HFFc6 (cell line): Measurements from ENCODE around the gene TXNRD1. TPM values are rescaled to one million over a fixed set of nuclear protein-coding genes. Genes with fewer than 3 reads are reported as not detected.
"Not testable (repeated sequence)": the region's sequence is repeated elsewhere in the genome, so short reads cannot be mapped to it uniquely, and the experiment has no call there.

Experiments used
- DNase-seq: peaks from one replicate; pipeline ENCODE4 v3.0.0-alpha.2; 2018
- H3K27ac Mint-ChIP-seq: 2 replicates; pipeline ENCODE4 v1.8.0; 2020; ENCODE audit warnings: mild to moderate bottlenecking, mixed read lengths
- H3K27me3 Mint-ChIP-seq: 2 replicates; pipeline ENCODE4 v1.8.0; 2021; ENCODE audit warnings: mild to moderate bottlenecking, moderate library complexity, mixed read lengths; ENCODE audit not compliant: insufficient read depth
- H3K36me3 Mint-ChIP-seq: 2 replicates; pipeline ENCODE4 v1.8.0; 2021; ENCODE audit warnings: low read depth, mixed read lengths
- H3K4me1 Mint-ChIP-seq: 2 replicates; pipeline ENCODE4 v1.8.0; 2020; ENCODE audit warnings: low read depth, mixed read lengths
- H3K4me3 Mint-ChIP-seq: 2 replicates; pipeline ENCODE4 v1.8.0; 2020; ENCODE audit warnings: mild to moderate bottlenecking, moderate library complexity, mixed read lengths
- H3K9me3 Mint-ChIP-seq: 2 replicates; pipeline ENCODE4 v1.8.0; 2020; ENCODE audit warnings: mild to moderate bottlenecking, mixed read lengths
- CTCF ChIP-seq: fragments of 200-600 bp; sonication (generic); IDR thresholded peaks from 2 replicates; pipeline ENCODE4 v1.5.0; 2021; ENCODE audit warnings: antibody characterized with exemption, mild to moderate bottlenecking
- total RNA-seq, 6 experiments: library from RNA; stranded (reverse); fragmentation: NEBNext Ultra II Directional; extraction: Animal tissue kit (Norgen Biotek cat#: 25700); gene quantifications; 2 replicates in 1 of 6; 3 replicates in 5 of 6; pipeline ENCODE4 v1.2.3, GENCODE V29; 2021

TXNRD1 gene
- total RNA-seq, 6 experiments from 2014 or later, result 468 to 851 (median 784) TPM

GRCh38 chr12:104291867-104292524 is 76.4 kb downstream of the TXNRD1 start:
- peak overlapping the region; percentile 55 for H3K27ac Mint-ChIP-seq

GRCh38 chr12:104292872-104293794 is 77.6 kb downstream of the TXNRD1 start:
- no peak for DNase-seq
- peak overlapping the region; percentile 55 for H3K27ac Mint-ChIP-seq
- H3K4me1 Mint-ChIP-seq, result peaks cover 67% of the 10 kb centered on the region
- H3K9me3 Mint-ChIP-seq, result peaks cover 9% of the 10 kb centered on the region
- no peak for TF ChIP-seq CTCF
- H3K36me3 Mint-ChIP-seq, result peaks cover 79% of the 10 kb centered on the region
- peak overlapping the region; percentile 44 for H3K4me3 Mint-ChIP-seq
- peaks cover 46% of the 10 kb centered on the region for H3K27me3 Mint-ChIP-seq

More at GRCh38 chr12:104291867-104292524, 76.4 kb downstream of the TXNRD1 start:
- H3K4me3 Mint-ChIP-seq, result peak overlapping the region; percentile 44
- no peak for TF ChIP-seq CTCF
- peaks cover 21% of the 10 kb centered on the region for H3K9me3 Mint-ChIP-seq
- DNase-seq, result no peak
- H3K4me1 Mint-ChIP-seq, result peaks cover 58% of the 10 kb centered on the region
- peaks cover 51% of the 10 kb centered on the region for H3K27me3 Mint-ChIP-seq
- peaks cover 82% of the 10 kb centered on the region for H3K36me3 Mint-ChIP-seq

- H3K27me3 Mint-ChIP-seq, result peaks cover 45% of the 10 kb centered on the region
- H3K9me3 Mint-ChIP-seq, DNase-seq: not testable (repeated sequence)
- TF ChIP-seq CTCF, result peak; percentile 60
- H3K36me3 Mint-ChIP-seq, result peaks cover 79% of the 10 kb centered on the region
- H3K4me3 Mint-ChIP-seq, result peak overlapping the region; percentile 44
- peaks cover 79% of the 10 kb centered on the region for H3K4me1 Mint-ChIP-seq
- peak overlapping the region; percentile 55 for H3K27ac Mint-ChIP-seq
These were observed 78.7 kb downstream of the TXNRD1 start for GRCh38 chr12:104294158-104294859.

- no peak for DNase-seq
- peak overlapping the region; percentile 44 for H3K4me3 Mint-ChIP-seq
- H3K36me3 Mint-ChIP-seq, result peaks cover 83% of the 10 kb centered on the region
- TF ChIP-seq CTCF, result no peak
- peak overlapping the region; percentile 55 for H3K27ac Mint-ChIP-seq
- H3K27me3 Mint-ChIP-seq, result peaks cover 51% of the 10 kb centered on the region
- H3K4me1 Mint-ChIP-seq, result peaks cover 87% of the 10 kb centered on the region
- no peaks in the 10 kb centered on the region; the same call in 1 of the 2 replicates for H3K9me3 Mint-ChIP-seq
These were observed 79.5 kb downstream of the TXNRD1 start for GRCh38 chr12:104294927-104295668.

GRCh38 chr12:104295954-104296353 is 80.4 kb downstream of the TXNRD1 start:
- peaks cover 81% of the 10 kb centered on the region for H3K36me3 Mint-ChIP-seq
- peak overlapping the region; percentile 48; the same call in 1 of the 2 replicates for H3K4me3 Mint-ChIP-seq
- peak overlapping the region; percentile 55 for H3K27ac Mint-ChIP-seq
- H3K9me3 Mint-ChIP-seq, result no peaks in the 10 kb centered on the region; the same call in 1 of the 2 replicates
- no peak for DNase-seq
- peaks cover 57% of the 10 kb centered on the region for H3K27me3 Mint-ChIP-seq
- H3K4me1 Mint-ChIP-seq, result peaks cover 92% of the 10 kb centered on the region
- no peak for TF ChIP-seq CTCF
